Epidermal melanocyte (primary cell): ENCODE results near the gene PCDHGA5.
"Not testable (repeated sequence)": the region's sequence is repeated elsewhere in the genome, so short reads cannot be mapped to it uniquely, and the experiment has no call there.

Experiments
- DNase-seq: peaks from one replicate; pipeline ENCODE4 v3.0.0; 2011; ENCODE audit warnings: low spot score; ENCODE audit not compliant: insufficient read length

The PCDHGA5 gene

GRCh38 chr5:141414548-141415274, 50.7 kb downstream of the PCDHGA5 start:
- not testable (repeated sequence) for DNase-seq

DNA sequence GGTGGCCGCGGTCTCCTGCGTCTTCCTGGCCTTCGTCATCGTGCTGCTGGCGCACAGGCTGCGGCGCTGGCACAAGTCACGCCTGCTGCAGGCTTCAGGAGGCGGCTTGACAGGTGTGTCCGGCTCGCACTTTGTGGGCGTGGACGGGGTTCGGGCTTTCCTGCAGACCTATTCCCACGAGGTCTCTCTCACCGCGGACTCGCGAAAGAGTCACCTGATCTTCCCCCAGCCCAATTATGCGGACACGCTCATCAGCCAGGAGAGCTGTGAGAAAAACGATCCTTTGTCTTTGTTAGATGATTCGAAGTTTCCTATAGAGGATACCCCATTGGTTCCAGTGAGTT, 51.3 kb downstream of the PCDHGA5 start:
- DNase-seq = not testable (repeated sequence)
